ENCODE measurements around the gene NDUFS8.
A peak's percentile ranks its signal among the peaks of the same experiment; 100 is the strongest.

Gene NDUFS8

GRCh38 chr11:68003846-68004550 lies 26.5 kb upstream of the NDUFS8 start, which contains the start of gene UNC93B1:
TSS of gene UNC93B1 (minus strand) at chr11:68004097. CDS start at chr11:68004043, 54 bp downstream.
- peak; percentile 69 for DNase-seq

GRCh38 chr11:68004551-68005335 lies 25.7 kb upstream of the NDUFS8 start:
- DNase-seq, result no peak

GRCh38 chr11:68006606-68007166 lies 23.8 kb upstream of the NDUFS8 start:
- DNase-seq, result no peak

GRCh38 chr11:68007498-68008380 lies 22.7 kb upstream of the NDUFS8 start:
- DNase-seq, result no peak

GRCh38 chr11:68008381-68009337 lies 21.8 kb upstream of the NDUFS8 start:
- DNase-seq, result no peak

- DNase-seq, result no peak
Observed at GRCh38 chr11:68009391-68010089, 20.9 kb upstream of the NDUFS8 start.

- DNase-seq, result no peak
Observed at GRCh38 chr11:68010090-68011041, 20.1 kb upstream of the NDUFS8 start, which contains the start of gene ALDH3B1. TSS of gene ALDH3B1 (plus strand) at chr11:68010327. CDS start at chr11:68015298, 4,971 bp downstream.

- DNase-seq, result no peak
Observed at GRCh38 chr11:68011051-68011943, 19.2 kb upstream of the NDUFS8 start.

- DNase-seq, result no peak
Observed at GRCh38 chr11:68012044-68012842, 18.2 kb upstream of the NDUFS8 start.

GRCh38 chr11:68012843-68013610 lies 17.5 kb upstream of the NDUFS8 start:
- DNase-seq, result no peak

- no peak for DNase-seq
Observed at GRCh38 chr11:68013611-68014156, 16.8 kb upstream of the NDUFS8 start.

- no peak for DNase-seq
Observed at GRCh38 chr11:68014157-68014946, 16.1 kb upstream of the NDUFS8 start.

GRCh38 chr11:68014947-68015447 lies 15.5 kb upstream of the NDUFS8 start:
- no peak for DNase-seq

GRCh38 chr11:68015467-68015866 lies 15.0 kb upstream of the NDUFS8 start:
- no peak for DNase-seq

GRCh38 chr11:68016161-68016903 lies 14.1 kb upstream of the NDUFS8 start:
- no peak for DNase-seq

All from stimulated activated naive CD4-positive, alpha-beta T cell treated with Interleukin-2 at 50 U/mL for 16 hours (primary cell).